Neural cell (in vitro differentiated cells): ENCODE results near the gene LRIG1. TPM values are rescaled to one million over a fixed set of nuclear protein-coding genes. Genes with fewer than 3 reads are reported as not detected.

ENCODE experiments used
- H2AFZ ChIP-seq: fragments of 200-600, 300-800 bp; sonication (generic), shearing (Covaris generic); 2 replicates; pipeline ENCODE4 v1.6.0; 2014; ENCODE audit warnings: low read depth, mild to moderate bottlenecking, antibody characterized with exemption, low read length, moderate library complexity
- H3F3A ChIP-seq: fragments of 200-600 bp; shearing (Covaris generic); 2 replicates; pipeline ENCODE4 v1.6.1; 2016; ENCODE audit warnings: mild to moderate bottlenecking, moderate library complexity, mixed read lengths, antibody characterized with exemption, low read length; ENCODE audit not compliant: insufficient read depth, poor library complexity, severe bottlenecking
- H3K27ac ChIP-seq: fragments of 200-600, 300-800 bp; sonication (generic), shearing (Covaris generic); 2 replicates; pipeline ENCODE4 v1.5.1; 2014; ENCODE audit warnings: mild to moderate bottlenecking, low read length, moderate library complexity
- H3K27me3 ChIP-seq: fragments of 300-800, 200-600 bp; sonication (generic), shearing (Covaris generic); 2 replicates; pipeline ENCODE4 v1.6.0; 2014; ENCODE audit warnings: mild to moderate bottlenecking, low read depth, low read length, moderate library complexity; ENCODE audit not compliant: insufficient read depth
- H3K36me3 ChIP-seq: fragments of 300-800, 200-600 bp; sonication (generic), shearing (Covaris generic); 2 replicates; pipeline ENCODE4 v1.5.1; 2014; ENCODE audit warnings: mild to moderate bottlenecking, antibody characterized with exemption, low read length, moderate library complexity; ENCODE audit not compliant: insufficient read depth
- H3K4me2 ChIP-seq: fragments of 300-800, 200-600 bp; sonication (generic), shearing (Covaris generic); 2 replicates; pipeline ENCODE4 v1.6.0; 2014; ENCODE audit warnings: mild to moderate bottlenecking, low read length
- H3K4me3 ChIP-seq: fragments of 300-800, 200-600 bp; sonication (generic), shearing (Covaris generic); 2 replicates; pipeline ENCODE4 v1.5.1; 2014; ENCODE audit warnings: mild to moderate bottlenecking, low read length, moderate library complexity
- H3K79me2 ChIP-seq: fragments of 200-600 bp; shearing (Covaris generic); replicated peaks from 2 replicates; pipeline ENCODE4 v1.6.0; 2014; ENCODE audit warnings: mild to moderate bottlenecking, low read length, moderate library complexity; ENCODE audit not compliant: insufficient read depth
- H3K9ac ChIP-seq: fragments of 300-800, 200-600 bp; sonication (generic), shearing (Covaris generic); 2 replicates; pipeline ENCODE4 v1.6.1; 2016; ENCODE audit warnings: mild to moderate bottlenecking, low read length, mixed read lengths
- H3K9me2 ChIP-seq: fragments of 200-600 bp; shearing (Covaris generic); 2 replicates; pipeline ENCODE4 v1.6.1; 2016; ENCODE audit warnings: mild to moderate bottlenecking, low read length, mixed read lengths; ENCODE audit not compliant: insufficient read depth
- H3K9me3 ChIP-seq: fragments of 200-600, 300-800 bp; sonication (generic), shearing (Covaris generic); 2 replicates; pipeline ENCODE4 v1.6.1; 2016; ENCODE audit warnings: mild to moderate bottlenecking, mixed run types, low read length, moderate library complexity, mixed read lengths
- H4K20me1 ChIP-seq: fragments of 200-600 bp; shearing (Covaris generic); 2 replicates; pipeline ENCODE4 v1.6.1; 2016; ENCODE audit warnings: mild to moderate bottlenecking, mixed run types; ENCODE audit not compliant: insufficient read depth
- CTCF ChIP-seq: fragments of 450-650 bp; IDR thresholded peaks from 2 replicates; pipeline ENCODE4 v1.5.1; 2014; ENCODE audit warnings: antibody characterized with exemption, mild to moderate bottlenecking, moderate library complexity; ENCODE audit not compliant: poor library complexity, severe bottlenecking
- EP300 ChIP-seq: fragments of 450-650 bp; conservative IDR thresholded peaks from 2 replicates; pipeline ENCODE4 v1.6.1; 2014; ENCODE audit warnings: antibody characterized with exemption, mild to moderate bottlenecking, moderate library complexity; ENCODE audit not compliant: poor library complexity, severe bottlenecking
- EZH2 ChIP-seq: fragments of 200-600, 300-800 bp; shearing (Covaris generic), sonication (generic); IDR thresholded peaks from 2 replicates; pipeline ENCODE4 v1.6.1; 2014; ENCODE audit warnings: antibody characterized with exemption, low read length, borderline replicate concordance, mild to moderate bottlenecking; ENCODE audit not compliant: insufficient read depth, poor library complexity, severe bottlenecking
- MXI1 ChIP-seq: fragments of 450-650 bp; conservative IDR thresholded peaks from 2 replicates; pipeline ENCODE4 v1.6.1; 2014; ENCODE audit warnings: antibody characterized with exemption, mild to moderate bottlenecking; ENCODE audit not compliant: poor library complexity, severe bottlenecking
- POLR2AphosphoS5 ChIP-seq: IDR thresholded peaks from 2 replicates; pipeline ENCODE4 v1.6.1; 2012
- RAD21 ChIP-seq: fragments of 450-650 bp; conservative IDR thresholded peaks from 2 replicates; pipeline ENCODE4 v1.6.1; 2014; ENCODE audit warnings: antibody characterized with exemption, mild to moderate bottlenecking, moderate library complexity
- REST ChIP-seq: IDR thresholded peaks from 2 replicates; pipeline ENCODE4 v1.6.1; 2012; ENCODE audit warnings: borderline replicate concordance
- SMC3 ChIP-seq: fragments of 450-650 bp; conservative IDR thresholded peaks from 2 replicates; pipeline ENCODE4 v1.6.1; 2014; ENCODE audit warnings: antibody characterized with exemption, mild to moderate bottlenecking, moderate library complexity; ENCODE audit not compliant: poor library complexity
- TAF1 ChIP-seq: IDR thresholded peaks from 2 replicates; pipeline ENCODE4 v1.6.1; 2012; ENCODE audit warnings: low read depth
- polyA plus RNA-seq: library from polyadenylated mRNA; depleted of rRNA; stranded (reverse); fragments of >200 nt; gene quantifications from 2 replicates; pipeline ENCODE4 v1.2.3, GENCODE V29; 2014

Gene LRIG1
- polyA plus RNA-seq, 1 donor from 2014 or later: 7.1 TPM

GRCh38 chr3:66481071-66482017 lies 19.5 kb downstream of the LRIG1 start:
- H3K79me2 ChIP-seq: peaks cover 68% of the 10 kb centered on the region
- H3K9me2 ChIP-seq: no peaks in the 10 kb centered on the region
- no peaks in the 10 kb centered on the region for H3K36me3 ChIP-seq
- no peaks in the 10 kb centered on the region for H3F3A ChIP-seq
- H3K27ac ChIP-seq: no peak overlapping the region
- H3K27me3 ChIP-seq: no peaks in the 10 kb centered on the region
- no peaks in the 10 kb centered on the region for H3K9me3 ChIP-seq
- TF ChIP-seq EP300 (no peak), CTCF (no peak), MXI1 (no peak), POLR2AphosphoS5 (no peak), TAF1 (no peak), EZH2 (no peak), REST (no peak), SMC3 (no peak), RAD21 (no peak)
- H3K4me2 ChIP-seq: no peak overlapping the region
- no peaks in the 10 kb centered on the region for H4K20me1 ChIP-seq
- no peak overlapping the region for H3K9ac ChIP-seq
- no peak overlapping the region for H2AFZ ChIP-seq
- H3K4me3 ChIP-seq: no peak overlapping the region

- Histone ChIP-seq H3K4me2 (no peak overlapping the region), H2AFZ (no peak overlapping the region), H3K27me3 (no peaks in the 10 kb centered on the region), H3K9ac (no peak overlapping the region), H3K27ac (no peak overlapping the region), H3K4me3 (no peak overlapping the region), H3F3A (no peaks in the 10 kb centered on the region), H3K9me3 (no peaks in the 10 kb centered on the region), H3K79me2 (peaks cover 63% of the 10 kb centered on the region), H3K36me3 (no peaks in the 10 kb centered on the region), H4K20me1 (no peaks in the 10 kb centered on the region), H3K9me2 (no peaks in the 10 kb centered on the region)
- TF ChIP-seq POLR2AphosphoS5: no peak
- TF ChIP-seq EP300: no peak
- no peak for TF ChIP-seq EZH2
- no peak for TF ChIP-seq RAD21
- no peak for TF ChIP-seq REST
- no peak for TF ChIP-seq TAF1
- no peak for TF ChIP-seq SMC3
- TF ChIP-seq MXI1: no peak
- no peak for TF ChIP-seq CTCF
Measured at GRCh38 chr3:66480666-66481065, 20.2 kb downstream of the LRIG1 start.
